Effector CD8-positive, alpha-beta T cell (primary cell): ENCODE results near the gene NGDN.

ENCODE experiments used
- DNase-seq: peaks from one replicate; lab custom pipeline; 2025; lab: John Stamatoyannopoulos, UW

Gene NGDN

DNA sequence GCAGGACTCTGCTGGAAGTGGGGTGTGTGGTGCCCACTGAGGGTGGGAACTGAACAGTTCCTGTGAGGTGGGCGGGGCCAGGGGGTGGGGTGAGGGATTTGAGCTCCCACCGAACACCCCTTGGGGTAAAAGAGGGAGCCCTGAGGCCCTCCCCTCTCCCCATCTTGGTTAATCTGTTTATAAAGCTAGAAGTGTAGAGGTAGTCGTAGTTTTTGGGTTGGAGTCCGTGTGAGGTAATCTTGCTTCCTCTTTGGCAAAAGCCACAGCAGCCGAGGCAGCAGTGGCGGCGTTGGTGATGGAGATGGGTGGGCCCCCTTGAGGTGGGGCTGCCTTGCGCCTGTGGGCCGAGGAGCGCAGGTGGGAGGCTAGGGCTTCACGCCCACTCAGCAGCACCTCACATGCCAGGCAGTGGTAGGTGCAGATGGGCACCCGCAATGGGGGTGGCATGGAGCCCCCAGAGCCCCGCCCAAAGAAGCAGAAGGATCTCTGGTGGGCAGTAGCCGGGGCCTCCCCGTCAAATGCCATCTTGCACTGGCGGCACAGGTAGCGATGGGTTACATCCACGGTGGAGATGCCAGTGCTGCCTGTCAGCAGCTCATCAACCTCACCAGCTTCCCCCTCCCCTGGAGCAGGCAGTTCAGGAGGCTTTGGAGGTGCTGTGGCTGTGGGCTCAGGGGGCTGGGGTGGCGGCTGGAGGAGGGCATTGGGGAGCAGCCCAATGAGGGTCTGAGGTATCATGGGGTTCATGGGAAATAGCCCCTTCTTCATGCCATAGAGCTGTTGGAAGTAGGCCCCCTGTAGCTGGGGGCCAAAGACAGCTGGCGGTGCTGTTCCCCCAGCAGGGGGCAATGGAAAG is 52.5 kb downstream of the NGDN start:
- DNase-seq = no peak

DNA sequence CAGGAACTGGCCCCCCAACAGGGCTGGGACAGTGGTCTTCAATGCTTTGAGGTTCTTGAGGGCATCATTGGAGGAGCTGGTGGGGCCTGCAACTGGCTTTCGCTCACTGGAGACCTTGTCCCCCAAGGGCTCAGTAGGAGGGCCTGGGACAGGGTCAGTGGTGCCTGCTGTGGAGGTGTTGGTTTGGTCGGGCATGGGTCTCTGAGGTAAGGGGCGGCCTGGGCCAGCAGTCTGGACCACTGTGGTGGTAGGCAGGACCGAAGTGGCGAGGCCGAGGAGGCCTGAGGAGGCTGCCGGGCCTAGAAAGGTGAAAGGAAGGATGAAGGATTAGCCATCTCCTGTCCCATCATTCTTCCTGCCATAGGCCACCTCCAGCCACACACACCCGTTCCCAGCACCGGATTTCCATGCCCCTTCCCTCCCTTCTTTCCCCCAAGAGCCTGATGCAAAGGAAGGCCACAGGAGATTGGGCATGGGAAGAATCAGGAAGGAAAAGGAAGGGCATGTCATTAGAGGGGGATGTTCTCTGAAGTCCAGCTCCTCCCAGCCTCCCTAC is 53.2 kb downstream of the NGDN start:
- no peak for DNase-seq

- DNase-seq = no peak
These were observed 53.9 kb downstream of the NGDN start for GRCh38 chr14:23523229-23524016.

- DNase-seq = no peak
These were observed 55.5 kb downstream of the NGDN start for GRCh38 chr14:23524954-23525353.

- no peak for DNase-seq
These were observed 56.1 kb downstream of the NGDN start for GRCh38 chr14:23525611-23526010.
